Upper lobe of right lung (tissue), 1 donor: ENCODE measurements around the gene HS3ST2. TPM values are rescaled to one million over a fixed set of nuclear protein-coding genes. Genes with fewer than 3 reads are reported as not detected.
"Not testable (repeated sequence)": the region's sequence is repeated elsewhere in the genome, so short reads cannot be mapped to it uniquely, and the experiment has no call there.

Source experiments
- ATAC-seq: fragments of 200-7000 bp; cut with Tn5 transposase; one replicate; pipeline ENCODE4 v1.9.1; 2020; ENCODE audit warnings: mild to moderate bottlenecking, moderate library complexity
- DNase-seq: peaks from one replicate; pipeline ENCODE4 v3.0.0-alpha.2; 2020
- H3K27ac ChIP-seq: fragments of 200-600 bp; one replicate; pipeline ENCODE4 v1.8.0; 2022
- H3K27me3 ChIP-seq: fragments of 200-600 bp; one replicate; pipeline ENCODE4 v1.8.0; 2022; ENCODE audit warnings: mild to moderate bottlenecking
- H3K36me3 ChIP-seq: fragments of 200-600 bp; one replicate; pipeline ENCODE4 v1.8.0; 2022
- H3K4me1 ChIP-seq: fragments of 200-600 bp; one replicate; pipeline ENCODE4 v1.8.0; 2022
- H3K4me3 ChIP-seq: fragments of 200-600 bp; one replicate; pipeline ENCODE4 v1.8.0; 2022; ENCODE audit warnings: mild to moderate bottlenecking
- H3K9me3 ChIP-seq: fragments of 200-600 bp; one replicate; pipeline ENCODE4 v1.8.0; 2022
- intact Hi-C: fragments of 100-400 bp; cut with DNase I; formaldehyde crosslinking; loops from one replicate; pipeline ENCODE4 v1.11.0; 2022
- total RNA-seq: library from RNA; stranded (reverse); fragmentation: NEBNext Ultra II Directional; extraction: Animal tissue kit (Norgen Biotek cat#: 25700); gene quantifications from one replicate; pipeline ENCODE4 v1.2.1, GENCODE V29; 2021
- TF ChIP-seq, protein P1 (sequence below): fragments of 200-600 bp; IDR thresholded peaks from one replicate; pipeline ENCODE4 v1.8.0; 2022; ENCODE audit warnings: antibody characterized with exemption
- donor health status: DM: no; HTN: yes; CAD: no; lungs with severe emphysema.

HS3ST2 gene
- total RNA-seq, 1 donor from 2014 or later = 9.6 TPM

DNA sequence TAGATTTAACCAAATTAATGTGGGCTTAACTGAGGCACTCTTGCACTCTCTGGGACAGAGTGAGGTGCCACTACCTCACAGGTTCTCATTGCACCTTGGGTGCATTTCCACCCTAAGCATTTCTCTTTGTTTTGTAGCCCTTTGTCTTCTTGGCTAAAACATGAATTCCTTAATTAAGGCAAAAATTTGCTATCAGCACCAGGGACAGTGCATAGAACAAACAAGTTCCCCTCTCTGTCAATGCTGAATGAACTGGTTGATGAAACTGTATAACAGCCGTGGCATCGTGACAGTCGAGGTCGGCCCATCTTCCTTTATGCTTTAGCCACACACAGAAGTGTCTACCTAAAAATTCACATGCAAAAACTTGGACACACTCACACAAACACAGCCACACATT lies 74.8 kb downstream of the HS3ST2 start:
- intact Hi-C loops = no loop called here
- H3K27ac ChIP-seq = no peak overlapping the region
- TF ChIP-seq, protein P1, sequence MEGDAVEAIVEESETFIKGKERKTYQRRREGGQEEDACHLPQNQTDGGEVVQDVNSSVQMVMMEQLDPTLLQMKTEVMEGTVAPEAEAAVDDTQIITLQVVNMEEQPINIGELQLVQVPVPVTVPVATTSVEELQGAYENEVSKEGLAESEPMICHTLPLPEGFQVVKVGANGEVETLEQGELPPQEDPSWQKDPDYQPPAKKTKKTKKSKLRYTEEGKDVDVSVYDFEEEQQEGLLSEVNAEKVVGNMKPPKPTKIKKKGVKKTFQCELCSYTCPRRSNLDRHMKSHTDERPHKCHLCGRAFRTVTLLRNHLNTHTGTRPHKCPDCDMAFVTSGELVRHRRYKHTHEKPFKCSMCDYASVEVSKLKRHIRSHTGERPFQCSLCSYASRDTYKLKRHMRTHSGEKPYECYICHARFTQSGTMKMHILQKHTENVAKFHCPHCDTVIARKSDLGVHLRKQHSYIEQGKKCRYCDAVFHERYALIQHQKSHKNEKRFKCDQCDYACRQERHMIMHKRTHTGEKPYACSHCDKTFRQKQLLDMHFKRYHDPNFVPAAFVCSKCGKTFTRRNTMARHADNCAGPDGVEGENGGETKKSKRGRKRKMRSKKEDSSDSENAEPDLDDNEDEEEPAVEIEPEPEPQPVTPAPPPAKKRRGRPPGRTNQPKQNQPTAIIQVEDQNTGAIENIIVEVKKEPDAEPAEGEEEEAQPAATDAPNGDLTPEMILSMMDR = no peak
- ATAC-seq (no peak), DNase-seq (no peak)
- no peaks in the 10 kb centered on the region for H3K9me3 ChIP-seq
- H3K36me3 ChIP-seq = no peaks in the 10 kb centered on the region
- no peaks in the 10 kb centered on the region for H3K27me3 ChIP-seq
- H3K4me3 ChIP-seq = no peak overlapping the region
- H3K4me1 ChIP-seq = no peaks in the 10 kb centered on the region

DNA sequence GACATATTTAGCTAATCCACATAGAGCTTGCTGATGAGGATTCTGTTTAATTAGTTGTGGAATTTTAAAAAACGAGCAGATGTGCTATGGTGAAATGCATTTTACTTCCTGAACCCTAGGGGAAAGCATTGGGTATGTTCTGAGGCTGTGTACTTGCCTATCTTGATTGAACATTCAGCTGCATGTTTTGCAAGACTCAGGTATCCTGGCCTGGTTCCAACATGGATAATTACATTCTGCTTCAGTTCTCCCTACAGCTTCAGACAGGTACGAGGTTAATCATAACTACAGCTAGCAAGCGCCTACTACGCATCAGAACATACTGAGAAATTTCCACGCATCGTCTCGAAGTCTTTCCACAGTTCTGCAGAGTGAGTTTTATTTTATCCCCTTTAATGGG lies 77.0 kb downstream of the HS3ST2 start:
- no peak for DNase-seq
- H3K4me1 ChIP-seq = no peaks in the 10 kb centered on the region
- no peak for ATAC-seq
- H3K36me3 ChIP-seq = no peaks in the 10 kb centered on the region
- no peak overlapping the region for H3K27ac ChIP-seq
- no peaks in the 10 kb centered on the region for H3K9me3 ChIP-seq
- TF ChIP-seq, protein P1 = no peak
- intact Hi-C loops = no loop called here
- no peak overlapping the region for H3K4me3 ChIP-seq
- no peaks in the 10 kb centered on the region for H3K27me3 ChIP-seq

DNA sequence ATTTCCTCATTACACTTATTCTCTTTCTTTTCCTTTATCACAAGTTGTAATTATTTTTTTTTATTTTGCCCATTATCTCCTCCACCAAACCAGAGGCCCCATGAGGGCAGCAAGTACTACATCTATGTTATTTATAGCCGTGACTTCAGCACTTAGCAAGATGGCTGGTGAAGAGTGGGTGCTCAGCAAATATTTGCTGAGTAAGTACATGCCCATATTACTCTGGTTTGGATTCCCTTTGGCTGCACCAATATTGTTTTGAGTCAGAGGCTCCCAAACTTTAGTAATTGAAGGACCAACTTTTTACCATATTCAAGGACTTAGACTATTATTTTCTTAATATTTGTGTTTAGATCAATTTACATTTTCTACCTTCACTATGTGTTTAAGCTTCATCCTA lies 83.2 kb downstream of the HS3ST2 start:
- DNase-seq (no peak), ATAC-seq (no peak)
- Histone ChIP-seq H3K9me3 (no peaks in the 10 kb centered on the region), H3K4me3 (no peak overlapping the region), H3K36me3 (no peaks in the 10 kb centered on the region), H3K27me3 (no peaks in the 10 kb centered on the region), H3K4me1 (no peaks in the 10 kb centered on the region), H3K27ac (no peak overlapping the region)
- intact Hi-C loops = no loop called here
- TF ChIP-seq, protein P1 = no peak

DNA sequence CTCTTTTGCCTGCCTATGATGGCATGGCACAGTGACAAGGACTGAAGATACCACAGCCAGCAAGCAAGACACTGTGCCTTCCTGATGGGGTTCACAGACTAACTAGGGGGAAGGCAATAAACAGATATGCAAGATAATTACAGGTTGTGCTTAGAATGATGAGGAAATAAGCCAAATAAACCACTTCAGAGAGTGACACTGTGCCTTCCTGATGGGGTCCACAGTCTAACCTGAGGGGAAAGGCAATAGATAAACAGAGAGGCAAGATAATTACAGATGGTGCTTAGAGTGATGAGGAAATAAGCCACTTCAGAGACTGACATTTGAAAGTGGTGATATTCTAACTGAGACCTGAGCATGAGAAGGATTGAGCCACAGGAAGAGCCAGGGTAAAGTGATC lies 84.2 kb downstream of the HS3ST2 start:
- TF ChIP-seq, protein P1 = no peak
- H3K36me3 ChIP-seq = no peaks in the 10 kb centered on the region
- no peak overlapping the region for H3K27ac ChIP-seq
- no peaks in the 10 kb centered on the region for H3K4me1 ChIP-seq
- no peak for DNase-seq
- intact Hi-C loops = no loop called here
- no peak for ATAC-seq
- H3K9me3 ChIP-seq = no peaks in the 10 kb centered on the region
- no peaks in the 10 kb centered on the region for H3K27me3 ChIP-seq
- H3K4me3 ChIP-seq = no peak overlapping the region

DNA sequence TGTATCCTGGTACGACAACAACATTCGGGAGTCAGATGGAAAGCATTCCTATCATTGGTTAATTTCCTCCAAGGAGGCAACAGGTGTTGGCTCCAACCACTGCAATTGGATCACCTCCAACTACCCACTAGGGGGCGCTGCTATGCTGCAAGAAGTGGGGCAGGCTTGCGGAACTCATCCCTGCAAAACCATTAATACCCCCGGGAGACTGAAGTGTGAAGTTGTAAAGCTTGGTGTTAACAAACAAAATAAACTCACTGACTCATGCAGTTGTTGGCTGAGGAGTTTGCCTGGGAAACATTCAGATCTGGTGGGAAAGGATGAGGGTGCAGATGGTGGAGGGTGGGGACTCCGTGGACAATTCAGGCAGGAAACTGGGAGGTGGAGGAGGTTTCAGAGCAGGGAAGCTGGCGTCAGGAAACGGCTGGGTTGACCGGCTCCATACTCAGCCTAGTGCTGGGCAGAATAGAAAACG lies 84.9 kb downstream of the HS3ST2 start:
- intact Hi-C loops = no loop called here
- no peak overlapping the region for H3K4me3 ChIP-seq
- ATAC-seq (peak; percentile 91), DNase-seq (peak; percentile 78)
- no peaks in the 10 kb centered on the region for H3K36me3 ChIP-seq
- TF ChIP-seq, protein P1 = peak; percentile 88
- H3K9me3 ChIP-seq = no peaks in the 10 kb centered on the region
- no peak overlapping the region for H3K27ac ChIP-seq
- no peaks in the 10 kb centered on the region for H3K27me3 ChIP-seq
- no peaks in the 10 kb centered on the region for H3K4me1 ChIP-seq

DNA sequence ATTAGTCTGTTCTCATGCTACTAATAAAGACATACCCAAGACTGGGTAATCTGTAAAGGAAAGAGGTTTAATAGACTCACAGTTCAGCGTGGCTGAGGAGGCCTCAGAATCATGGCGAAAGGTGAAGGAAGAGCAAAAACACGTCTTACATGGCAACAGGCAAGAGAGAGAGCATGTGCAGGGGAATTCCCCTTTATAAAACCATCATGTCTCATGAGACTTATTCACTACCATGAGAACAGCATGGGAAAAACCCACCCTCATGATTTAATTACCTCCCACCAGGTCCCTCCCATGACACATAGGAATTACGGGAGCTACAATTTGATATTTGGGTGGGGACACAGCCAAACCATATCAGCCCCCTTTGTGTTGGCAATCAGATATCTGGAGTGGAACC lies 85.6 kb downstream of the HS3ST2 start:
- H3K4me3 ChIP-seq, H3K27ac ChIP-seq, H3K9me3 ChIP-seq, intact Hi-C loops, H3K4me1 ChIP-seq, ATAC-seq, H3K27me3 ChIP-seq, H3K36me3 ChIP-seq, DNase-seq: not testable (repeated sequence)
